GM21619 (cell line): ENCODE results near the gene PRM3.

Experiments
- ATAC-seq: cut with Tn5 transposase; IDR thresholded peaks from one replicate; pipeline ENCODE4 v1.9.1; 2021; ENCODE audit not compliant: unreplicated experiment

Gene PRM3

GRCh38 chr16:11229432-11229831, 44.0 kb downstream of the PRM3 start:
- ATAC-seq: no peak

- ATAC-seq: no peak
Observed at GRCh38 chr16:11225677-11226549, 47.5 kb downstream of the PRM3 start.

- ATAC-seq: peak; percentile 85
Observed at GRCh38 chr16:11224894-11225676, 48.3 kb downstream of the PRM3 start.

DNA sequence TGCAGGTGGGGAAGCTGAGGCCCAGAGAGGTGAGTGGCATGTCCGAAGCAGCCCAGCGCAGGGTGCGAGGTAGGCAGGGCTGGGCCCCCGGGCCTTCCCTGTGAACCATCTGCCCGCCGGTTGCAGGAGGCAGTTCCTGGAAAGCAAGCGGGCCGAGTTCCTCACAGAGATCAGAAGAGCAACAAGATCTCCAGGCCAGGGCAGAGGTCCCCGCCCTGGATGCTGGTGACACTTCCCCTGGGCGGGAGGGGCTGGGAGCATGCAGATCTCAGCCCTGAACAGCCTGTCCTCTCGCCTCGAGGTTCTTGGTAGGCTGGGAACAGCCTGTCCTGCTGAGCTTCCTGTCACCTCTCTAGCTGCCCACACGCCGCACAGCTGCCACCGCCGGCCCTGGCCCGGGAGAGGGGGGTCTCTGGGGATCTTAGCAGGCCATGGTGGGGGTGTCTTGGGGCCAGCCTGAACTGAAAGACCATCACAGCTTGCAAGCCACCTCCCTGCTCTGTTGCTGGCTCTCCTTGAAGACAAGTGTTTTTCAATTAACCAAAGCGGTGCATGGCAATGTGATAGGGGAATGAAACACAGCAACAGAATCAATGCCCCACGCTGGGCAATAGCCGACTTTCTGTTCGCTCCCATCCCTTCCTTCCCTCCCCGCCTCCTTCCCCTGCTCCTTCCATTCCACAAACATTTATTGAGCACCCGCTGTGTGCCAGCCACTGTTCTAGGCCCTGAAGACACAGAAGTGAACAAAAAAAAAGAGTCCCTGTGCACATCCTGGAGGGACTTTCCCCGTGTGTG, 49.1 kb downstream of the PRM3 start:
- ATAC-seq: peak; percentile 53
